IMR-90 (cell line): Measurements from ENCODE around the gene MAFF. TPM values are rescaled to one million over a fixed set of nuclear protein-coding genes. Genes with fewer than 3 reads are reported as not detected.

Experiments used
- ATAC-seq: fragments of 200-7000 bp; cut with Tn5 transposase; 2 replicates; pipeline ENCODE4 v1.9.1; 2020; ENCODE audit warnings: low read depth, mild to moderate bottlenecking, moderate library complexity
- BruUV-seq: library from RNA; stranded (reverse); fragments of 400-500 nt; replicated peaks from 2 replicates; lab custom pipeline; 2021; lab: Mats Ljungman, UMichigan
- CTCF ChIA-PET: fragments of 300-600 bp; formaldehyde crosslinking; extraction: SDS; loops from one replicate; lab custom pipeline; 2021; ENCODE audit warnings: antibody characterized with exemption; lab: Yijun Ruan, JAX
- POLR2A ChIA-PET: fragments of 300-600 bp; sonication (Branson Sonifier 250); formaldehyde crosslinking; loops from one replicate; lab custom pipeline; 2022; ENCODE audit warnings: antibody characterized with exemption; ENCODE audit not compliant: unreplicated experiment; lab: Charles Lee
- DNase-seq: peaks from one replicate; pipeline ENCODE4 v3.0.0; 2013
- H2AFZ ChIP-seq: replicated peaks from 2 replicates; pipeline ENCODE3; 2013; ENCODE audit warnings: low read length, mild to moderate bottlenecking; ENCODE audit not compliant: poor library complexity
- H2AK5ac ChIP-seq: 2 replicates; pipeline ENCODE4 v1.6.1; 2013; ENCODE audit warnings: low read depth, low read length, inconsistent platforms
- H2AK9ac ChIP-seq: replicated peaks from 2 replicates; pipeline ENCODE3; 2013; ENCODE audit warnings: mild to moderate bottlenecking, low read depth, low read length, moderate library complexity; ENCODE audit not compliant: poor library complexity
- H2BK120ac ChIP-seq: 2 replicates; pipeline ENCODE4 v1.6.1; 2013; ENCODE audit warnings: low read depth, low read length, inconsistent platforms
- H2BK15ac ChIP-seq: 3 replicates; pipeline ENCODE4 v1.6.1; 2013; ENCODE audit warnings: low read depth, low read length, inconsistent platforms
- H2BK20ac ChIP-seq: 2 replicates; pipeline ENCODE4 v1.6.1; 2013; ENCODE audit warnings: low read depth, mild to moderate bottlenecking, inconsistent platforms, low read length, moderate library complexity
- H2BK5ac ChIP-seq: 2 replicates; pipeline ENCODE4 v1.6.1; 2013; ENCODE audit warnings: mild to moderate bottlenecking, low read depth, low read length, inconsistent platforms; ENCODE audit not compliant: poor library complexity, severe bottlenecking
- H3K14ac ChIP-seq: replicated peaks from 2 replicates; pipeline ENCODE4 v1.6.1; 2013; ENCODE audit warnings: low read depth, low read length, inconsistent platforms
- H3K18ac ChIP-seq: 2 replicates; pipeline ENCODE4 v1.6.1; 2013; ENCODE audit warnings: low read depth, low read length, control low read depth
- H3K23ac ChIP-seq: 2 replicates; pipeline ENCODE4 v1.6.1; 2013; ENCODE audit warnings: low read depth, low read length, inconsistent platforms
- H3K27ac ChIP-seq: 2 replicates; pipeline ENCODE4 v1.5.1; 2013; ENCODE audit warnings: mild to moderate bottlenecking, control low read depth, low read length; ENCODE audit not compliant: insufficient read depth
- H3K27me3 ChIP-seq: 2 replicates; pipeline ENCODE4 v1.6.1; 2013; ENCODE audit warnings: low read length; ENCODE audit not compliant: control insufficient read depth, insufficient read depth
- H3K36me3 ChIP-seq: 2 replicates; pipeline ENCODE4 v1.6.1; 2013; ENCODE audit warnings: low read length, mixed read lengths; ENCODE audit not compliant: control insufficient read depth, insufficient read depth
- H3K4ac ChIP-seq: 2 replicates; pipeline ENCODE4 v1.6.1; 2013; ENCODE audit warnings: low read depth, low read length, inconsistent platforms
- H3K4me1 ChIP-seq: 2 replicates; pipeline ENCODE4 v1.6.1; 2013; ENCODE audit warnings: low read length, mixed read lengths; ENCODE audit not compliant: control insufficient read depth, insufficient read depth
- H3K4me2 ChIP-seq: 2 replicates; pipeline ENCODE4 v1.6.1; 2013; ENCODE audit warnings: low read depth, mild to moderate bottlenecking, control low read depth, low read length, moderate library complexity
- H3K4me3 ChIP-seq: 2 replicates; pipeline ENCODE4 v1.5.1; 2013; ENCODE audit warnings: low read depth, mild to moderate bottlenecking, control low read depth, low read length, moderate library complexity; ENCODE audit not compliant: insufficient read depth
- H3K56ac ChIP-seq: 2 replicates; pipeline ENCODE4 v1.6.1; 2013; ENCODE audit warnings: low read length, inconsistent platforms; ENCODE audit not compliant: insufficient read depth; ENCODE audit errors: extremely low read depth
- H3K79me1 ChIP-seq, 2 experiments: 2 replicates each; pipeline ENCODE4 v1.6.1; 2013; ENCODE audit warnings: low read length in 2 of 2, inconsistent platforms in 1 of 2, low read depth in 1 of 2
- H3K9ac ChIP-seq: 2 replicates; pipeline ENCODE4 v1.6.1; 2013; ENCODE audit warnings: low read depth, low read length, control low read depth
- H3K9me1 ChIP-seq: 2 replicates; pipeline ENCODE4 v1.6.1; 2013; ENCODE audit warnings: low read length, inconsistent platforms; ENCODE audit not compliant: insufficient read depth
- H3K9me3 ChIP-seq: 2 replicates; pipeline ENCODE4 v1.6.1; 2013; ENCODE audit warnings: low read length; ENCODE audit not compliant: control insufficient read depth, insufficient read depth
- H4K20me1 ChIP-seq: 2 replicates; pipeline ENCODE4 v1.6.1; 2013; ENCODE audit warnings: low read length, inconsistent platforms; ENCODE audit not compliant: insufficient read depth
- H4K5ac ChIP-seq: 2 replicates; pipeline ENCODE4 v1.6.1; 2013; ENCODE audit warnings: mild to moderate bottlenecking, low read depth, low read length, control low read depth
- H4K8ac ChIP-seq, 2 experiments: 2 replicates each; pipeline ENCODE4 v1.6.1; 2013; ENCODE audit warnings: low read depth in 2 of 2, low read length in 2 of 2, control low read depth in 1 of 2, inconsistent platforms in 1 of 2
- H4K91ac ChIP-seq: 2 replicates; pipeline ENCODE4 v1.6.1; 2013; ENCODE audit warnings: low read depth, low read length, inconsistent platforms; ENCODE audit not compliant: insufficient read depth
- BHLHE40 ChIP-seq: fragments of 150-350 bp; IDR thresholded peaks from 2 replicates; pipeline ENCODE4 v1.6.1; 2016; ENCODE audit warnings: mild to moderate bottlenecking, low read depth, low read length
- CEBPB ChIP-seq: IDR thresholded peaks from 2 replicates; pipeline ENCODE4 v1.6.1; 2012; ENCODE audit warnings: low read depth, low read length, improper control_type of control experiment
- CHD1 ChIP-seq: IDR thresholded peaks from 2 replicates; pipeline ENCODE4 v1.6.1; 2012; ENCODE audit warnings: low read depth, low read length, improper control_type of control experiment
- FOS ChIP-seq: fragments of 150-350 bp; IDR thresholded peaks from 2 replicates; pipeline ENCODE4 v1.6.1; 2016; ENCODE audit warnings: low read depth, low read length
- MAFK ChIP-seq: IDR thresholded peaks from 2 replicates; pipeline ENCODE4 v1.6.1; 2012; ENCODE audit warnings: low read depth, low read length, improper control_type of control experiment
- MAZ ChIP-seq: IDR thresholded peaks from 2 replicates; pipeline ENCODE4 v1.6.1; 2012; ENCODE audit warnings: low read depth, mild to moderate bottlenecking, low read length, improper control_type of control experiment, moderate library complexity, borderline replicate concordance
- MXI1 ChIP-seq: IDR thresholded peaks from 2 replicates; pipeline ENCODE4 v1.6.1; 2012; ENCODE audit warnings: low read depth, mild to moderate bottlenecking, low read length, moderate library complexity, borderline replicate concordance
- NFE2L2 ChIP-seq: fragments of 150-350 bp; IDR thresholded peaks from 2 replicates; pipeline ENCODE4 v1.6.1; 2016; ENCODE audit warnings: low read depth, mild to moderate bottlenecking, low read length
- POLR2A ChIP-seq: IDR thresholded peaks from 2 replicates; pipeline ENCODE4 v1.6.1; 2012; ENCODE audit warnings: mild to moderate bottlenecking, low read depth, low read length
- RCOR1 ChIP-seq: IDR thresholded peaks from 2 replicates; pipeline ENCODE4 v1.6.1; 2012; ENCODE audit warnings: mild to moderate bottlenecking, low read length, improper control_type of control experiment; ENCODE audit not compliant: insufficient replicate concordance
- RFX5 ChIP-seq: IDR thresholded peaks from 2 replicates; pipeline ENCODE4 v1.8.0; 2012; ENCODE audit warnings: low read depth, mild to moderate bottlenecking, low read length, moderate library complexity
- SMC3 ChIP-seq: fragments of 150-350 bp; IDR thresholded peaks from 2 replicates; pipeline ENCODE4 v1.6.1; 2016; ENCODE audit warnings: low read depth, mild to moderate bottlenecking, antibody characterized with exemption, low read length, moderate library complexity
- WGBS, 2 experiments: methylation state at CpG; one replicate each; pipeline versions ENCODE4 v1.1.5 to v1.1.7; 2013; ENCODE audit warnings: missing lambda C conversion rate in 2 of 2; ENCODE audit not compliant: insufficient read length in 1 of 2; ENCODE audit errors: extremely low coverage in 2 of 2; 5-methylcytosine and 5-hydroxymethylcytosine counted together
- dilution Hi-C: fragments of 300-500 bp; cut with HindIII; formaldehyde crosslinking; loops from one replicate; pipeline ENCODE4 v1.14.3; 2018; ENCODE audit warnings: low sequenced_read_pairs; ENCODE audit not compliant: unreplicated experiment
- in situ Hi-C: fragments of 300-500 bp; cut with MboI; formaldehyde crosslinking; loops from 3 replicates; pipeline ENCODE4 v1.14.3; 2019; ENCODE audit warnings: low sequenced_read_pairs, inconsistent platforms, mixed read lengths
- intact Hi-C: fragments of 100-400 bp; cut with micrococcal nuclease; formaldehyde crosslinking; loops from 2 replicates; pipeline ENCODE4 v1.10.0; 2022
- polyA plus RNA-seq, 3 experiments: library from polyadenylated mRNA; depleted of rRNA; stranded (reverse); fragments of >200 nt; gene quantifications; 2 replicates each; pipeline ENCODE4 v1.2.3, GENCODE V29; 2012; ENCODE audit warnings: low replicate concordance in 1 of 3
- total RNA-seq: library from RNA; depleted of rRNA; stranded (reverse); fragments of >200 nt; gene quantifications from 2 replicates; pipeline ENCODE4 v1.2.3, GENCODE V29; 2012
- TF ChIP-seq, protein P1 (sequence below): fragments of 150-350 bp; IDR thresholded peaks from 2 replicates; pipeline ENCODE4 v1.6.1; 2016; ENCODE audit warnings: low read depth, mild to moderate bottlenecking, low read length, moderate library complexity, borderline replicate concordance
- TF ChIP-seq, protein P2 (sequence below): conservative IDR thresholded peaks from 2 replicates; pipeline ENCODE4 v1.5.1; 2012; ENCODE audit warnings: mild to moderate bottlenecking, low read depth, low read length, improper control_type of control experiment

Gene MAFF
- total and polyA plus RNA-seq, 2 of the 4 experiments (the other 2 are of a cell fraction), result 18.3 to 25.9 TPM

DNA sequence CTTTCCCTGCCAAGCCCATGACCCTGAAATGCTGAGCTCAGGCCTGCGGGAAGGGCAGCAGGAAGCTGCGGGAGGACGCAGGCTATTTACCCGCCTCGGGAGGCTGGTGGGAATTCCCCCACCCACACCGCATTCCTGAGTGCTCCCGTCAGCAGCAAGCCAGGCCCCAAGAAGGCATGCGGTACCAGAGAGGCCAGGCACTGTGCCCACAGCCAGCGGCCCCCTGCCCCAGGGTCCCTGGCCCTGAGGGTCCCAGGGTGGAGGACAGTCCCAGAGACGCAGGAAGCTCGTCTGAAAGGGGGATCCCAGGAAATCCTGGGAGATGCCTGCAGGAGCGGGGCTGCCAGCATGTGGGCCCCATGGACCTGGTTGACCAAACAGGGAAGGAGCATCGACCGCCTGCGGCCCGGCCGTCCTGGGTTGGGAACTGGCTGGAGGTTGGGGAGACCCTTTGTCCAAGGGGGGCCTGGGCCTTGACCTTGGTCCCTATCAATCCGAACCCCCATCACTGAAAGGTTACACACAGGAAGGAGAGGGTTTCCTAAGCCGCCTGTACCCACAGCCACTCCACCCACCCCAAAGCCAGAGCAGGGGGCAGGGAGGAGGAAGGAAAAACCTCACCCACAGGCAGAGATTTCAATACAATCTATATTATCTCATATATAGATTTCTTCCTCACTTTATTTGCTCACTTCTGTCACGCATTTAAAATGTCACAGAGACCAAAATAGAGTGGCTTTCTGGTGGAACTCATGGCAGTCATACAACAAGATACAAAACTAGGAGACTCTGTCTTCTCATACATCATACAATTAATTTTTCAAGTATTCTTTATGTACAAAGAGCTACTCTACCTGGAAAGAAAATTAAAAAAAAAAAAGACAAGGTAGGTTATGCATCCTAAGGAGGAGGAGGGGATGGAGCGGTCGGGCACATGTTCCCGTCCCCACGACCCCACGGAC, 17.1 kb downstream of the MAFF start:
- no peak overlapping the region for H3K9ac ChIP-seq
- H2BK15ac ChIP-seq, result peak overlapping the region; percentile 93; the same call in 2 of the 3 replicates
- CTCF ChIA-PET, result interaction anchor here (0.6 to 2.0 kb wide), 3 partner anchors 105 to 108 kb away, joined by 3 to 6 read pairs (median 3); no protein-coding TSS in a partner anchor
- H2AK5ac ChIP-seq, result peak overlapping the region; percentile 100
- POLR2A ChIA-PET, result no interaction called here
- peak overlapping the region; percentile 95 for H3K27ac ChIP-seq
- peaks cover 8% of the 10 kb centered on the region for H4K20me1 ChIP-seq
- H2BK120ac ChIP-seq, result peak overlapping the region; percentile 98
- H3K4me2 ChIP-seq, result no peak overlapping the region
- ATAC-seq (peak; percentile 83), DNase-seq (peak; percentile 97)
- H3K4me3 ChIP-seq, result no peak overlapping the region
- H3K36me3 ChIP-seq, result peaks cover 48% of the 10 kb centered on the region
- peak overlapping the region; percentile 96 to 99 for H4K8ac ChIP-seq
- intact Hi-C loops, result loop anchor here (1.0 kb wide), 1 partner anchor 65 kb away; no protein-coding TSS in a partner anchor
- peak overlapping the region; percentile 85; the same call in 1 of the 2 replicates for H3K23ac ChIP-seq
- no TSS peak for BruUV-seq
- peak overlapping the region; percentile 100 for H2AK9ac ChIP-seq
- peak overlapping the region; percentile 98 for H3K4ac ChIP-seq
- peak overlapping the region; percentile 79 for H3K56ac ChIP-seq
- peak overlapping the region; percentile 69 for H2AFZ ChIP-seq
- peak overlapping the region; percentile 98 for H2BK5ac ChIP-seq
- dilution Hi-C loops, result no loop called here
- H3K18ac ChIP-seq, result peak overlapping the region; percentile 81
- H3K9me1 ChIP-seq, result peaks cover 14% of the 10 kb centered on the region
- in situ Hi-C loops, result no loop called here
- no peaks in the 10 kb centered on the region for H3K9me3 ChIP-seq
- peaks cover 29% of the 10 kb centered on the region for H3K4me1 ChIP-seq
- peaks cover 21 to 49% of the 10 kb centered on the region in 2 experiments for H3K79me1 ChIP-seq
- peak overlapping the region; percentile 99 for H4K91ac ChIP-seq
- no peaks in the 10 kb centered on the region for H3K27me3 ChIP-seq
- peak overlapping the region; percentile 98 for H3K14ac ChIP-seq
- H4K5ac ChIP-seq, result peak overlapping the region; percentile 91
- 10% methylated on average over 2 of the region's 25 CpGs; no CpG with 5 or more reads in 1 of the 2 experiments for WGBS, 2 experiments
- H2BK20ac ChIP-seq, result peak overlapping the region; percentile 96
- TF ChIP-seq POLR2A (peak; percentile 71), MXI1 (no peak), CEBPB (no peak), FOS (peak; percentile 68), NFE2L2 (peak; percentile 49; the same call in 1 of the 2 replicates), BHLHE40 (peak; percentile 34; the same call in 1 of the 2 replicates), SMC3 (no peak), RFX5 (no peak), RCOR1 (no peak), MAFK (peak; percentile 88), CHD1 (no peak; the same call in 1 of the 2 replicates), MAZ (peak; percentile 47; the same call in 1 of the 2 replicates)
- TF ChIP-seq, protein P1, sequence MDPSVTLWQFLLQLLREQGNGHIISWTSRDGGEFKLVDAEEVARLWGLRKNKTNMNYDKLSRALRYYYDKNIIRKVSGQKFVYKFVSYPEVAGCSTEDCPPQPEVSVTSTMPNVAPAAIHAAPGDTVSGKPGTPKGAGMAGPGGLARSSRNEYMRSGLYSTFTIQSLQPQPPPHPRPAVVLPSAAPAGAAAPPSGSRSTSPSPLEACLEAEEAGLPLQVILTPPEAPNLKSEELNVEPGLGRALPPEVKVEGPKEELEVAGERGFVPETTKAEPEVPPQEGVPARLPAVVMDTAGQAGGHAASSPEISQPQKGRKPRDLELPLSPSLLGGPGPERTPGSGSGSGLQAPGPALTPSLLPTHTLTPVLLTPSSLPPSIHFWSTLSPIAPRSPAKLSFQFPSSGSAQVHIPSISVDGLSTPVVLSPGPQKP, result no peak
- TF ChIP-seq, protein P2, sequence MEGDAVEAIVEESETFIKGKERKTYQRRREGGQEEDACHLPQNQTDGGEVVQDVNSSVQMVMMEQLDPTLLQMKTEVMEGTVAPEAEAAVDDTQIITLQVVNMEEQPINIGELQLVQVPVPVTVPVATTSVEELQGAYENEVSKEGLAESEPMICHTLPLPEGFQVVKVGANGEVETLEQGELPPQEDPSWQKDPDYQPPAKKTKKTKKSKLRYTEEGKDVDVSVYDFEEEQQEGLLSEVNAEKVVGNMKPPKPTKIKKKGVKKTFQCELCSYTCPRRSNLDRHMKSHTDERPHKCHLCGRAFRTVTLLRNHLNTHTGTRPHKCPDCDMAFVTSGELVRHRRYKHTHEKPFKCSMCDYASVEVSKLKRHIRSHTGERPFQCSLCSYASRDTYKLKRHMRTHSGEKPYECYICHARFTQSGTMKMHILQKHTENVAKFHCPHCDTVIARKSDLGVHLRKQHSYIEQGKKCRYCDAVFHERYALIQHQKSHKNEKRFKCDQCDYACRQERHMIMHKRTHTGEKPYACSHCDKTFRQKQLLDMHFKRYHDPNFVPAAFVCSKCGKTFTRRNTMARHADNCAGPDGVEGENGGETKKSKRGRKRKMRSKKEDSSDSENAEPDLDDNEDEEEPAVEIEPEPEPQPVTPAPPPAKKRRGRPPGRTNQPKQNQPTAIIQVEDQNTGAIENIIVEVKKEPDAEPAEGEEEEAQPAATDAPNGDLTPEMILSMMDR, result no peak
